K562 (cell line): ENCODE results near the gene ZNF862. TPM values are rescaled to one million over a fixed set of nuclear protein-coding genes. Genes with fewer than 3 reads are reported as not detected.

Source experiments
- CSDE1 ChIP-seq, 2 experiments: fragments of 450-650 bp; IDR thresholded peaks; 2 replicates each; pipeline ENCODE4 v1.6.1; 2016; ENCODE audit warnings: mild to moderate bottlenecking in 1 of 2
- DIDO1 ChIP-seq: fragments of 450-650 bp; IDR thresholded peaks from 2 replicates; pipeline ENCODE4 v1.6.1; 2016; ENCODE audit warnings: low read depth, missing biosample characterization, missing genetic modification characterization
- MCM5 ChIP-seq: fragments of 450-650 bp; IDR thresholded peaks from 2 replicates; pipeline ENCODE4 v1.6.1; 2016; ENCODE audit warnings: low read depth
- MYNN ChIP-seq, 2 experiments: sonication (generic); formaldehyde crosslinking in 1 of 2; IDR thresholded peaks; 2 replicates each; pipeline versions ENCODE4 v1.5.0 to v1.6.1; 2016 to 2020; ENCODE audit warnings: antibody characterized with exemption in 1 of 2, missing genetic modification reagents in 1 of 2
- NR2F6 ChIP-seq: fragments of 450-650 bp; formaldehyde crosslinking; IDR thresholded peaks from 2 replicates; pipeline ENCODE4 v1.4.0; 2020; ENCODE audit warnings: mild to moderate bottlenecking
- SNIP1 ChIP-seq: fragments of 450-650 bp; IDR thresholded peaks from 2 replicates; pipeline ENCODE4 v1.7.1; 2017; ENCODE audit warnings: low read depth, mild to moderate bottlenecking
- TEAD1 ChIP-seq, 2 experiments: fragments of 450-650 bp in 1 of 2; sonication (generic) in 1 of 2; formaldehyde crosslinking; IDR thresholded peaks; 2 replicates each; pipeline versions ENCODE4 v1.4.0 to v1.8.0; 2020 to 2022; ENCODE audit warnings: mild to moderate bottlenecking in 2 of 2, missing genetic modification reagents in 1 of 2
- XRCC4 ChIP-seq: IDR thresholded peaks from one replicate; pipeline ENCODE4 v1.6.1; 2011; ENCODE audit not compliant: insufficient read depth, insufficient read length; ENCODE audit errors: extremely low read depth
- YY1 ChIP-seq, 3 experiments: IDR thresholded peaks; 2 replicates each; pipeline ENCODE4 v1.6.1; 2011; ENCODE audit warnings: low read length in 2 of 3, mild to moderate bottlenecking in 2 of 3, moderate library complexity in 2 of 3, borderline replicate concordance in 1 of 3, control low read depth in 1 of 3, low read depth in 1 of 3; ENCODE audit not compliant: insufficient read depth in 3 of 3, insufficient replicate concordance in 2 of 3, control insufficient read depth in 1 of 3, insufficient read length in 1 of 3; ENCODE audit errors: extremely low read depth in 1 of 3
- ZNF197 ChIP-seq: fragments of 200-800 bp; sonication (Bioruptor generic); IDR thresholded peaks from 2 replicates; pipeline ENCODE4 v1.6.1; 2016; ENCODE audit warnings: low read depth, missing genetic modification characterization, missing compliant biosample characterization
- ZNF436 ChIP-seq: fragments of 250-450, 450-650 bp; sonication (Bioruptor Pico); formaldehyde crosslinking; IDR thresholded peaks from 2 replicates; pipeline ENCODE4 v1.7.0; 2020; ENCODE audit warnings: mild to moderate bottlenecking
- ZNF57 ChIP-seq: fragments of 450-650 bp; formaldehyde crosslinking; IDR thresholded peaks from 2 replicates; pipeline ENCODE4 v1.4.0; 2020; ENCODE audit warnings: mild to moderate bottlenecking, moderate library complexity
- polyA plus RNA-seq, 8 experiments: library from polyadenylated mRNA; depleted of rRNA in 4 of 8; stranded (reverse) in 5 of 8; unstranded in 3 of 8; fragments of >200 nt; fragmentation: Nextera tagmentation in 2 of 8; fragmentation: Illumina TruSeq in 1 of 8; extraction: Ambion mirVana in 2 of 8; extraction: Trizol in 1 of 8; gene quantifications; 2 replicates each; pipeline versions ENCODE4 v1.2.1 to v1.2.3, GENCODE V29; 2011 to 2014; ENCODE audit warnings: inconsistent platforms in 1 of 8, missing spikeins in 1 of 8
- total RNA-seq, 7 experiments: library from RNA; depleted of rRNA in 6 of 7; stranded (reverse); fragments of >200 nt in 6 of 7; fragmentation: Illumina TruSeq in 2 of 7; extraction: Trizol in 2 of 7; gene quantifications; 2 replicates each; pipeline versions ENCODE4 v1.2.1 to v1.2.3, GENCODE V29; 2011 to 2021; ENCODE audit warnings: low replicate concordance in 1 of 7
- TF ChIP-seq, protein P1 (sequence below): IDR thresholded peaks from 2 replicates; pipeline ENCODE4 v1.6.1; 2011; ENCODE audit not compliant: insufficient read length; ENCODE audit errors: extremely low read depth
- TF ChIP-seq, protein P2 (sequence below): fragments of 250-450 bp; sonication (Bioruptor Pico); IDR thresholded peaks from 2 replicates; pipeline ENCODE4 v1.5.0; 2020; ENCODE audit warnings: mild to moderate bottlenecking
- TF ChIP-seq, protein P3 (sequence below), 2 experiments: fragments of 450-650 bp in 1 of 2; sonication (generic) in 1 of 2; formaldehyde crosslinking in 1 of 2; IDR thresholded peaks in 1 of 2; conservative IDR thresholded peaks in 1 of 2; 2 replicates each; pipeline versions ENCODE4 v1.6.1 to v1.8.1; 2016 to 2023; ENCODE audit warnings: mild to moderate bottlenecking in 2 of 2, moderate library complexity in 2 of 2, inconsistent platforms in 1 of 2, missing genetic modification reagents in 1 of 2
- TF ChIP-seq, protein P4 (sequence below): fragments of 250-450 bp; sonication (Bioruptor Pico); IDR thresholded peaks from 2 replicates; pipeline ENCODE4 v1.8.0; 2022; ENCODE audit warnings: inconsistent platforms
- TF ChIP-seq, protein P5 (sequence below): fragments of 250-450 bp; sonication (Bioruptor Pico); IDR thresholded peaks from 2 replicates; pipeline ENCODE4 v1.8.0; 2021; ENCODE audit warnings: moderate library complexity, mild to moderate bottlenecking, inconsistent platforms

Gene ZNF862
- total and polyA plus RNA-seq, 9 of the 15 experiments (the other 6 are each of a cell fraction or from before 2014, with no cell fraction given), result 1.1 to 3.9 (median 2.6) TPM

DNA sequence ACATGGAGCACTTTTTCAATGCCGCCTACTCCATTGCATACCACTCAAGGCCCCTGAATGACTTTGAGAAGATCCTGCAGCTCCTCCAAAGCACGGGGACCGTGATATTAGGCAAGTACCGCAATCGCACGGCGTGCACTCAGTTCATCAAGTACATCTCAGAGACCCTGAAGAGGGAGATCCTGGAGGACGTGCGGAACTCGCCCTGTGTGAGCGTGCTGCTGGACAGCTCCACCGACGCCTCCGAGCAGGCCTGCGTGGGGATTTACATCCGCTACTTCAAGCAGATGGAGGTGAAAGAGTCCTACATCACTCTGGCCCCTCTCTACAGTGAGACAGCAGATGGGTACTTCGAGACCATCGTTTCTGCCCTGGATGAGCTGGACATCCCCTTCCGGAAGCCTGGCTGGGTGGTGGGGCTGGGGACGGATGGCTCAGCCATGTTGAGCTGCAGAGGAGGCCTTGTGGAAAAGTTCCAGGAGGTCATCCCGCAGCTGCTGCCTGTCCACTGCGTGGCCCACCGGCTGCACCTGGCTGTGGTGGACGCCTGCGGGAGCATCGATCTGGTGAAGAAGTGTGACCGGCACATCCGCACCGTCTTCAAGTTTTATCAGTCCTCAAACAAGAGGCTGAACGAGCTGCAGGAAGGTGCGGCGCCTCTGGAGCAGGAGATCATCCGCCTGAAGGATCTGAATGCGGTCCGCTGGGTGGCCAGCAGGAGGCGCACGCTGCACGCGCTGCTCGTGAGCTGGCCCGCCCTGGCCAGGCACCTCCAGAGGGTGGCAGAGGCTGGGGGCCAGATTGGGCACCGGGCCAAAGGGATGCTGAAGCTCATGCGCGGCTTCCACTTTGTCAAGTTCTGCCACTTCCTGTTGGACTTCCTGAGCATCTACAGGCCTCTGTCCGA, 22.9 kb downstream of the ZNF862 start (continued):
- no peak for TF ChIP-seq ZNF436 (CRISPR knock-in tag)
- TF ChIP-seq NR2F6 (CRISPR knock-in tag), result no peak
- no peak for TF ChIP-seq XRCC4
- TF ChIP-seq YY1 (IDR thresholded peaks at IDR 0.05; ENCODE audit: borderline replicate concordance in 1 of 3, control insufficient read depth in 1 of 3, extremely low read depth in 1 of 3, insufficient read depth in 3 of 3, insufficient read length in 1 of 3, insufficient replicate concordance in 2 of 3, low read depth in 1 of 3, low read length in 2 of 3), result peak in 1 of 3 experiments; percentile 14
- no peak for TF ChIP-seq ZNF57 (CRISPR knock-in tag)
- TF ChIP-seq TEAD1 (CRISPR knock-in tag; IDR thresholded peaks at IDR 0.05), result 0 out of 4 replicates have a peak, but pooled peaks of 1 of the 2 experiments have one; percentile 51
- TF ChIP-seq, protein P1, sequence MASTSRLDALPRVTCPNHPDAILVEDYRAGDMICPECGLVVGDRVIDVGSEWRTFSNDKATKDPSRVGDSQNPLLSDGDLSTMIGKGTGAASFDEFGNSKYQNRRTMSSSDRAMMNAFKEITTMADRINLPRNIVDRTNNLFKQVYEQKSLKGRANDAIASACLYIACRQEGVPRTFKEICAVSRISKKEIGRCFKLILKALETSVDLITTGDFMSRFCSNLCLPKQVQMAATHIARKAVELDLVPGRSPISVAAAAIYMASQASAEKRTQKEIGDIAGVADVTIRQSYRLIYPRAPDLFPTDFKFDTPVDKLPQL, result no peak
- TF ChIP-seq, protein P2, sequence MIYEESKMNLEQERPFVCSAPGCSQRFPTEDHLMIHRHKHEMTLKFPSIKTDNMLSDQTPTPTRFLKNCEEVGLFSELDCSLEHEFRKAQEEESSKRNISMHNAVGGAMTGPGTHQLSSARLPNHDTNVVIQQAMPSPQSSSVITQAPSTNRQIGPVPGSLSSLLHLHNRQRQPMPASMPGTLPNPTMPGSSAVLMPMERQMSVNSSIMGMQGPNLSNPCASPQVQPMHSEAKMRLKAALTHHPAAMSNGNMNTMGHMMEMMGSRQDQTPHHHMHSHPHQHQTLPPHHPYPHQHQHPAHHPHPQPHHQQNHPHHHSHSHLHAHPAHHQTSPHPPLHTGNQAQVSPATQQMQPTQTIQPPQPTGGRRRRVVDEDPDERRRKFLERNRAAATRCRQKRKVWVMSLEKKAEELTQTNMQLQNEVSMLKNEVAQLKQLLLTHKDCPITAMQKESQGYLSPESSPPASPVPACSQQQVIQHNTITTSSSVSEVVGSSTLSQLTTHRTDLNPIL (CRISPR knock-in tag), result no peak
- TF ChIP-seq SNIP1, result no peak
- no peak for TF ChIP-seq MCM5
- TF ChIP-seq, protein P3, sequence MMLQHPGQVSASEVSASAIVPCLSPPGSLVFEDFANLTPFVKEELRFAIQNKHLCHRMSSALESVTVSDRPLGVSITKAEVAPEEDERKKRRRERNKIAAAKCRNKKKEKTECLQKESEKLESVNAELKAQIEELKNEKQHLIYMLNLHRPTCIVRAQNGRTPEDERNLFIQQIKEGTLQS (IDR thresholded peaks at IDR 0.05), result no peak
- TF ChIP-seq, protein P3 (CRISPR knock-in tag; conservative IDR thresholded peaks at IDR 0.05), result no peak
- peak; percentile 52; the same call in 1 of the 2 replicates for TF ChIP-seq MYNN (IDR thresholded peaks at IDR 0.05)
- no peak for TF ChIP-seq MYNN (CRISPR knock-in tag; IDR thresholded peaks at IDR 0.05)
- TF ChIP-seq, protein P4, sequence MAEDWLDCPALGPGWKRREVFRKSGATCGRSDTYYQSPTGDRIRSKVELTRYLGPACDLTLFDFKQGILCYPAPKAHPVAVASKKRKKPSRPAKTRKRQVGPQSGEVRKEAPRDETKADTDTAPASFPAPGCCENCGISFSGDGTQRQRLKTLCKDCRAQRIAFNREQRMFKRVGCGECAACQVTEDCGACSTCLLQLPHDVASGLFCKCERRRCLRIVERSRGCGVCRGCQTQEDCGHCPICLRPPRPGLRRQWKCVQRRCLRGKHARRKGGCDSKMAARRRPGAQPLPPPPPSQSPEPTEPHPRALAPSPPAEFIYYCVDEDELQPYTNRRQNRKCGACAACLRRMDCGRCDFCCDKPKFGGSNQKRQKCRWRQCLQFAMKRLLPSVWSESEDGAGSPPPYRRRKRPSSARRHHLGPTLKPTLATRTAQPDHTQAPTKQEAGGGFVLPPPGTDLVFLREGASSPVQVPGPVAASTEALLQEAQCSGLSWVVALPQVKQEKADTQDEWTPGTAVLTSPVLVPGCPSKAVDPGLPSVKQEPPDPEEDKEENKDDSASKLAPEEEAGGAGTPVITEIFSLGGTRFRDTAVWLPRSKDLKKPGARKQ (CRISPR knock-in tag), result no peak
- no peak for TF ChIP-seq ZNF197 (CRISPR knock-in tag)
- no peak for TF ChIP-seq CSDE1 (IDR thresholded peaks at IDR 0.05)
- no peak for TF ChIP-seq DIDO1 (tag)
- TF ChIP-seq, protein P5, sequence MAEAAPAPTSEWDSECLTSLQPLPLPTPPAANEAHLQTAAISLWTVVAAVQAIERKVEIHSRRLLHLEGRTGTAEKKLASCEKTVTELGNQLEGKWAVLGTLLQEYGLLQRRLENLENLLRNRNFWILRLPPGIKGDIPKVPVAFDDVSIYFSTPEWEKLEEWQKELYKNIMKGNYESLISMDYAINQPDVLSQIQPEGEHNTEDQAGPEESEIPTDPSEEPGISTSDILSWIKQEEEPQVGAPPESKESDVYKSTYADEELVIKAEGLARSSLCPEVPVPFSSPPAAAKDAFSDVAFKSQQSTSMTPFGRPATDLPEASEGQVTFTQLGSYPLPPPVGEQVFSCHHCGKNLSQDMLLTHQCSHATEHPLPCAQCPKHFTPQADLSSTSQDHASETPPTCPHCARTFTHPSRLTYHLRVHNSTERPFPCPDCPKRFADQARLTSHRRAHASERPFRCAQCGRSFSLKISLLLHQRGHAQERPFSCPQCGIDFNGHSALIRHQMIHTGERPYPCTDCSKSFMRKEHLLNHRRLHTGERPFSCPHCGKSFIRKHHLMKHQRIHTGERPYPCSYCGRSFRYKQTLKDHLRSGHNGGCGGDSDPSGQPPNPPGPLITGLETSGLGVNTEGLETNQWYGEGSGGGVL (CRISPR knock-in tag), result no peak
